IPS DF 6.9 (cell line): ENCODE results near the gene MRNIP.

Source experiments
- DNase-seq: peaks from one replicate; pipeline ENCODE4 v3.0.0-alpha.2; 2013; ENCODE audit warnings: low read depth, low spot score
- H3K27ac ChIP-seq: one replicate; pipeline ENCODE4 v1.5.1; 2013; ENCODE audit warnings: low read length, control low read depth
- H3K27me3 ChIP-seq: 2 replicates; pipeline ENCODE4 v1.6.1; 2013; ENCODE audit warnings: mild to moderate bottlenecking, low read length; ENCODE audit not compliant: control insufficient read depth, insufficient read depth
- H3K36me3 ChIP-seq: 2 replicates; pipeline ENCODE4 v1.6.1; 2013; ENCODE audit warnings: low read length; ENCODE audit not compliant: control insufficient read depth, insufficient read depth
- H3K4me1 ChIP-seq: 2 replicates; pipeline ENCODE4 v1.6.1; 2013; ENCODE audit warnings: low read length; ENCODE audit not compliant: control insufficient read depth, insufficient read depth
- H3K4me3 ChIP-seq: 2 replicates; pipeline ENCODE4 v1.5.1; 2013; ENCODE audit warnings: mild to moderate bottlenecking, low read length
- H3K9me3 ChIP-seq: 2 replicates; pipeline ENCODE4 v1.6.1; 2013; ENCODE audit warnings: low read length, inconsistent platforms; ENCODE audit not compliant: control insufficient read depth, insufficient read depth
- WGBS: extraction: QIAGEN DNeasy Blood & Tissue Kit; methylation state at CpG from one replicate; pipeline ENCODE4 v1.1.7; 2013; ENCODE audit warnings: mixed read lengths, missing lambda C conversion rate; ENCODE audit not compliant: insufficient read length, insufficient coverage; 5-methylcytosine and 5-hydroxymethylcytosine counted together

The MRNIP gene

DNA sequence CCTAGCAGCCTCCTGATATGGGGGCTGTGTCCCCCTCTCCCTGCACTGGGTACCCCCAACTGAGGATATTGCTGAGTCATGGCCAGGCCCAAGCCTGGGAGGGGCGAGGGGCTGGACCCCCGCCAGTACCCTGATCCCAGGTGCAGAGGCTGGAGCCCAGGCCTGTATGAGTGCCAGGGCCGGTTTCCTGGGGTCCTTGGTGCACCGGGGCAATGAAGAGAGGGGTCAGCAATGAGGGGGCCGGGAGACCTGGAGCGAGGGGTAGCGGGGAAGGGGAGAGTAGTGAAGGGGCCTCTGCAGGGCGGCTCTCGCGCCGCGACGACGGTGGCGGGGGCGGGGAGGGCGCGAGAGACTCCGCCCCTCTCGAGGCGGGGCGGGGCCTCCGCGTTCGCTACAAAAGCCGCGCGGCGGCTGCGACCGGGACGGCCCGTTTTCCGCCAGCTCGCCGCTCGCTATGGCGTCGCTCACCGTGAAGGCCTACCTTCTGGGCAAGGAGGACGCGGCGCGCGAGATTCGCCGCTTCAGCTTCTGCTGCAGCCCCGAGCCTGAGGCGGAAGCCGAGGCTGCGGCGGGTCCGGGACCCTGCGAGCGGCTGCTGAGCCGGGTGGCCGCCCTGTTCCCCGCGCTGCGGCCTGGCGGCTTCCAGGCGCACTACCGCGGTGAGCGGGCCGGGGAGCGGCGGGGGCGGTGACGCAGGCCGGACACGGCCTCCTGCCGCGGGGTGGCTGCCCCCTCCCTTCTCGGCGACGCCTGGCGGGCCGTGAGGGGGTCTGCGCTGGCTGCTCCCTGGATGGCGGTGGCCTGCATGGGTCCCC lies 37.9 kb downstream of the MRNIP start, which contains the start of gene SQSTM1:
TSS of gene SQSTM1 (plus strand) at position 423 of the 815 bp plus-strand sequence. CDS start at position 455, 32 bp downstream.
- Histone ChIP-seq H3K4me3 (peak within 1 kb of the TSS; percentile 64), H3K9me3 (no peaks in the 10 kb centered on the region), H3K27me3 (no peaks in the 10 kb centered on the region), H3K4me1 (peaks cover 8% of the 10 kb centered on the region), H3K36me3 (peaks cover 23% of the 10 kb centered on the region), H3K27ac (no peak within 1 kb of the TSS)
- no CpG with 5 or more reads among the region's 81 CpGs for WGBS
- no peak for DNase-seq

DNA sequence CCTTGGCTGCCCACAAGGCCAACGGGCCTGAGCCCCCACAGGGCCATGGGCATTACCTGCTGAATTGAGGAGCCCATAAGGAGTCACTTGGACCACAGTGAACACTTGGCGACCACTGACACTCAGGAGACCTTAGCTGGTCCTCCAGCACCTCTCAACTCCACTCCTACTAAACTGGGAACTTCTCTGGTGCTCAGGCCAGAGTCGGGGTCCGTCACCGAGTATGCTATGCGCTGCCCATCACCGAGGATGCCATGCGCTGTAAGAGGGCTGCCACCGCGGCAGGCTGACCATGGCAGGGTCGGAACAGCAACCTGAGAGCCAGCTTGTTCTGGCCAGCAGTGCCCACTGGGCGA lies 38.5 kb downstream of the MRNIP start:
- no CpG with 5 or more reads among the region's 12 CpGs for WGBS
- H3K4me1 ChIP-seq: peaks cover 8% of the 10 kb centered on the region
- H3K27me3 ChIP-seq: no peaks in the 10 kb centered on the region
- H3K4me3 ChIP-seq: no peak overlapping the region
- H3K27ac ChIP-seq: no peak overlapping the region
- no peaks in the 10 kb centered on the region for H3K9me3 ChIP-seq
- H3K36me3 ChIP-seq: peaks cover 17% of the 10 kb centered on the region
- DNase-seq: no peak

DNA sequence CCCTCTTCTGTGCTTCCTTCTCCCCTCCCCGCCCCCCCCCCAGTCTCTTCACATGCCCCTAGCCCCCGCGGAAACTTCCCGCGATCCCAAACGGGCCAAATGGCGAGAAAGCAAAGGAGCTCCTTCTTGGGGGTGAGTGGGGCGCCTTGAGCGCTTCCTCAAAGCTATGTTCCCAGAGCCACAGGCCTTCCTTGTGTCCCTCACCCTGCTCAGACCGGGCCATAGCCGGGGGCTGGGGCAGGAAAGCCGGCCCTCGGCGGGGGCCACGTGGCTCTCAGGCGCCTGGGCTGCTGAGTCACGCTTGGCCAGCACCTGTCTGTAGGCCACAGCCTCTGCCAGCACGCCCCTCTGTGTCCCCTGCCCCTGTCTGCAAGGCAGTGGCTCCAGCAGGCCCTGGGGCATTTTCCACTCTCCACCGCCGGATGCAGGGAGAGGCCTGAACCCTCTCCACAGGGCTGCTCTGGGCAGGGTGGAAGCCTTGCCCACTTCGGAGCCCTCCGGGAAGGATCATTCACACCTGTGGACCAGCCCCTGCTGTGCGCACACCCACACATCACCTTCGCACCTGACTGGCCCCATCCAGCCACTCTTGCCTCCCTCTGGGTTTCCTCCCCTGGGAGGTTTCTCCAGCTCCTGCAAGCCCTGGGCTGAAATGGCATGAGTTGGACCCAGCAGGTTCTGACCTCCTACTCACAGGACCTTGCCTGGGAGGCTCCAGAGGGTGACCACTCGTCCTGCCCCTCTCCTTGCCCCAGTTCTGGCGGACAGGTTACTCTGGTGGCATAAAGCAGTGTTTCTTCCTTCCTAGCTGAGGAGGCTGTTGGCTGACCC lies 39.1 kb downstream of the MRNIP start:
- DNase-seq: no peak

DNA sequence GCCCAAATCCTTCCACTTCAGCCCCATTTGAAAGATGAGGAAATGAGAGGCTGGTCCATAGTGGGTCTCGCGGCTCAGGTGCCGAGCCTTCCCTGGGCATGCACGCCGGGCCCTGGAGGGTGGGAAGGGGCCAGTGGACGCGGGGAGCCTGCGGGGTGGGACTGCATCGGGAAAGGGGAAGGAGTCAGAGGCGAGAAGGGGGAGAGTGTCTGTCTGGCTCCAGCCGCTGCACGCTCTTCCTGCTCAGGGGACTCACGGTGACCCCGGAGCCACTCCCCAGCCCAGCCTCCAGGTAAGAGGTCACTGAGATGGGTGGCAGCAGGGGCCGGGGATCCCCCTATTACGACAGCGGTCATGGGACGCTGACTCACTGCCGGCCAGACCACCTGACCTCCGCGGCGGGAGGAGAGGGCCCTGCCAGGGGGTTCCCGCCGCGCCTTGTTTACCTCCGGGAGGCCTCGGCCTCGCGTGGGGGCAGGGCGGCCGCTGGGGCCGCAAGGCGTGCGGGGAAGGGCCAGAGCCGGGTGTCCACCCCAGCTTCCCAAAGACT lies 39.8 kb downstream of the MRNIP start:
- WGBS: no CpG with 5 or more reads among the region's 35 CpGs
- peaks cover 5% of the 10 kb centered on the region for H3K36me3 ChIP-seq
- no peak overlapping the region; the same call in 1 of the 2 replicates for H3K4me3 ChIP-seq
- DNase-seq: no peak
- no peak overlapping the region for H3K27ac ChIP-seq
- H3K9me3 ChIP-seq: no peaks in the 10 kb centered on the region
- peaks cover 8% of the 10 kb centered on the region for H3K4me1 ChIP-seq
- no peaks in the 10 kb centered on the region for H3K27me3 ChIP-seq

More for the DNA sequence above, 39.1 kb downstream of the MRNIP start:
- Histone ChIP-seq H3K4me1 (peaks cover 8% of the 10 kb centered on the region), H3K27ac (no peak overlapping the region), H3K27me3 (no peaks in the 10 kb centered on the region), H3K4me3 (no peak overlapping the region), H3K36me3 (peaks cover 12% of the 10 kb centered on the region), H3K9me3 (no peaks in the 10 kb centered on the region)
- WGBS: no CpG with 5 or more reads among the region's 26 CpGs

DNA sequence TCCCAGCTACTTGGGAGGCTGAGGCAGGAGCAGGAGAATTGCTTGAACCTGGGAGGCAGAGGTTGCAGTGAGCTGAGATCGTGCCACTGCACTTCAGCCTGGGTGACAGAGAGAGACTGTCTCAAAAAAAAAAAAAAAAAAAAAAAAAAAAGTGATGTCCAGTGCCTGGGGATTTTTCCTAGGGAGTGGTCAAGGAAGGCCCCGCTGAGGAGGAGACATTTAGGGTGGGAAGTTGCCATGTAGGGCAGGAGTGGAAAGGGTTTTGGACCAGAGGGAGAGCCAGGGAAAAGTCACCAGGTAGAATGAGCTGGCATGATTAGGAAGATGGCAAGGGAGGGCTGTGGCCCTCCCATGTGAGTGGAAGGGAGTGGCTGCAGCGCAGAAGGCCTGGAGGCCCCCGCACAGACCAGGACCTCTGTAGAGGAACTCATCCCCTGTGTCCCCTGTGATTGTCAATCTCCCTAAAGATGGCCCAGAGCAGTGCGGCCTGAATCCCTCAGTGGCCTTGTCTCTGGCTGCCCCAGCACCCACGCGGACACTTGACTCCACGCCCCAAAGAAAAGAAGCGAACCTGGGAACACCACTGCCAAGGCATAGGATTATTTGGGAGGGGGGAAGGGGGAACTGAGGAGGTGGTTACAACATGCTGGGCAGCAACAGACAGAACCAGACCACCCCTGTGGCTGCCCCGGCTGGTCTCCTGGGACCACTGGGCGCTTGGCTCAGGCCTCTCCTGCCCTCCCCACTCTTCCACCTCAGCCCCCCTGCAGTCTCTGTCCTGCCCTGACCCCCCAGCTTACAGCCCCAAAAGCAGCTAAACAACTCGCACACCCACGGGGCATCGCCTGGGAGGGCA lies 40.5 kb downstream of the MRNIP start:
- peaks cover 8% of the 10 kb centered on the region for H3K4me1 ChIP-seq
- no peaks in the 10 kb centered on the region for H3K27me3 ChIP-seq
- no peak for DNase-seq
- H3K36me3 ChIP-seq: no peaks in the 10 kb centered on the region
- no CpG with 5 or more reads among the region's 14 CpGs for whole genome bisulfite sequencing
- H3K27ac ChIP-seq: no peak overlapping the region
- no peak overlapping the region; the same call in 1 of the 2 replicates for H3K4me3 ChIP-seq
- no peaks in the 10 kb centered on the region for H3K9me3 ChIP-seq

DNA sequence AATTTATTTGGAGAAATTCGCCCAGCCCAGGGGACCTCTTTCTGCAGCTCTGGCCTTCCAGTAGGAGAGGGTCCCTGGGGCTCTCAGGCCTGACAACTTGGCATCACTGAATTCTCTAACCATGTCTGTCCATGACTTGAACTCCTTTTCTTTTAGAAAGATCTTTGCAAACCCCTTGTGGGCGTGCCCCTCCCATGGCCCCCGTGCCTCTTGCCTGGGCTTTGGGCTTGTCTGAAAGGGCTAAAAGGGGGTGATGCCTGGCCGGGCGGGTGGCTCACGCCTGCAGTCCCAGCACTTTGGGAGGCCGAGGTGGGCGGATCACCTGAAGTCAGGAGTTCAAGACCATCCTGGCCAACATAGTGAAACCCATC lies 41.2 kb downstream of the MRNIP start:
- Histone ChIP-seq H3K4me1 (peaks cover 8% of the 10 kb centered on the region), H3K4me3 (no peak overlapping the region), H3K27ac (no peak overlapping the region), H3K36me3 (0 out of 2 replicates have a peak, but pooled peaks cover under 1% of the 10 kb centered on the region), H3K27me3 (no peaks in the 10 kb centered on the region), H3K9me3 (no peaks in the 10 kb centered on the region)
- WGBS: no CpG with 5 or more reads among the region's 8 CpGs
- DNase-seq: no peak

DNA sequence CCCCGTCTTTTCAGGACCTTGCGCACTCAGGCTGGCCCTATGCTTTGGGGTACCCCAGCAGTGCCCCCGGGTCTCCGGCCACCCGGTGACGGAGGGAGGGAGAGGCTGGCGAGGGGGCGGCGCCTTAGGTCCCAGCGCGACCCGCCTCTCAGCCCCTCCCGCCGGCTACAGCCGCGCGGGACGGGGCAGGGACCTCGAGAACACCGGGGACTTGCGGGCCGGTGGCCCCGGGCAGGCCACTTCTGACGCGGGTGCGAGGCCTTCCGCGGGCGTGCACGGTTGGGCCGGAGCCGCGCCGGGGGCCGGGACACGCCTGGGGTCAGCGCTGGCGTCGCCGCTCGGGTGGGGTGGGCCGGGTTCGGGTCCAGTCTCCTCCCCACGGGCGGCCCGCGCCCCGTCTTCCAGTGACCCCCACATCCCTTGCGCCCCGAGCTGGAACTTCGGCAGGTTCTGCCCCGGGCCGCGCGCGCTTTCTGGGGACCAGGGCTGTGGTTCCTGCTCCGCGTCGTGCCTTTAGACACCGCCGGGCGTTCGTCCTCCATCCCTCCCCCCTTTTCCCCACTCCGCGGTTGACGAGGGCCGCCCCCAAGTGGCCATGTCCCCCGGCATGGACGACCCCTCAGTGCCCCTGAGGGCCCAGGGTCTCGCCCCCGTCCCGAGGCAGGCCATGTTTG lies 41.7 kb downstream of the MRNIP start:
- Histone ChIP-seq H3K9me3 (no peaks in the 10 kb centered on the region), H3K27ac (no peak overlapping the region), H3K27me3 (no peaks in the 10 kb centered on the region), H3K36me3 (0 out of 2 replicates have a peak, but pooled peaks cover 2% of the 10 kb centered on the region), H3K4me1 (peaks cover 10% of the 10 kb centered on the region), H3K4me3 (peak overlapping the region; percentile 40; the same call in 1 of the 2 replicates)
- no CpG with 5 or more reads among the region's 72 CpGs for WGBS
- DNase-seq: no peak

DNA sequence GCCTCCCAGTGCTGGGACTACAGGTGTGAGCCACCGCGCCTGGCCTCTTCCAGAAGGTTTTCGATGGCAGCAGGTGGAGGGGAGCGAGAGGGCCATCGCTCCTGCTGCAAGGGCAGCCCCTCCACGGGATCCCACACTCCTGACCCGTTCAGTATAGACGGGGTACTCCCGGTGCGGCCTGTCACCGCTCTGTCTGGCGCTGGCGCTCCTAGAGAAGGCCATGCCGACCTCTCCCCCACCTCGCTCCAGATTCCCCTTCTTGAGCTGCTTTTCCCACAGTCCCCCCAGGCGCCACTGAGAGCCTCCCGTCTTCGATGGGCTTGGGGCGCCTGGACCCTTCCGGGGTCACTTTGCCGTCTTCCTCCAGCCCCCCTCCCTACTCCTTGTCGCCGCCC lies 42.2 kb downstream of the MRNIP start:
- Histone ChIP-seq H3K9me3 (no peaks in the 10 kb centered on the region), H3K27ac (no peak overlapping the region), H3K4me3 (peak overlapping the region; percentile 40; the same call in 1 of the 2 replicates), H3K27me3 (no peaks in the 10 kb centered on the region), H3K36me3 (0 out of 2 replicates have a peak, but pooled peaks cover 2% of the 10 kb centered on the region), H3K4me1 (peaks cover 10% of the 10 kb centered on the region)
- DNase-seq: no peak
- no CpG with 5 or more reads among the region's 23 CpGs for WGBS

DNA sequence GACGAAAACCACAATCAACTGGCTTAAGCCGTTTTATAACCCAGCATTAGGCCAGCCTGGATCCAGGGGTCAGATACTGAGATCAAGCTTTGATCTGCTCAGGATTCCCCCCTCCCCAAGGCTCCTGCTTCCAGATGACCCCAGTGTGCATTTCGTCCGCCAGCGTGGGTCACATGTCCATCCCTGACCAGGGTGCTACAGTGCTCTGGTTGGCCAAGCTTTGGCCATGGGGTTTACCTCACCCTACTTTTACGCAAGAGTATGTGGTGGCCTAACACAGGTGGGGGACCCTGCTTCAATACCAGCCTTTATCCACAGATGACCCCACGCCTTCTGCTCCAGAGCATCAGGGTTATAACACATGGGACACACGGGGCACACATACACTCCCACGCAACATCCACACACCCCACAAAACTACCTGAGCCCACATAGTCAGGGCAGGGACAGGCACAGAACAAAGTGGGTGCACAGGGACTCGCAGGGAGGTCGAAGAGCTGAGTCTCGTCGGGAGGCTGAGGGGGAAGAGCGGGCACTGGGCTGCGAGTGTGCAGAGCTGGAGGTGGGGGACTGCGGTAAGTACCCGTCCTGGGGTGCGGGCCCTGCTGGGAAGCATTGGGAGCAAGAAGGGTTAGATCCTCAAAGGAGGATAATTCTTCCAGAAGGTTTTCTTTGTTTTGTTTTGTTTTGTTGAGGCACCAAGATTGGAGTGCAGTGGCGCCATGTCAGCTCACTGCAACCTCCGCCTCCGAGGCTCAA lies 42.9 kb downstream of the MRNIP start:
- Histone ChIP-seq H3K27ac (no peak overlapping the region), H3K9me3 (no peaks in the 10 kb centered on the region), H3K4me3 (no peak overlapping the region), H3K4me1 (peaks cover 10% of the 10 kb centered on the region), H3K36me3 (0 out of 2 replicates have a peak, but pooled peaks cover 2% of the 10 kb centered on the region), H3K27me3 (no peaks in the 10 kb centered on the region)
- no CpG with 5 or more reads among the region's 21 CpGs for WGBS
- no peak for DNase-seq
